SK-N-SH (cell line): ENCODE data around the gene NCF2. TPM values are rescaled to one million over a fixed set of nuclear protein-coding genes. Genes with fewer than 3 reads are reported as not detected.
A peak's percentile ranks its signal among the peaks of the same experiment; 100 is the strongest.

Experiments used
- EZH2phosphoT487 ChIP-seq: fragments of 200-600 bp; sonication (generic); IDR thresholded peaks from 2 replicates; pipeline ENCODE4 v1.6.1; 2017; ENCODE audit warnings: low read depth, mixed run types, mild to moderate bottlenecking, antibody characterized with exemption, moderate library complexity, borderline replicate concordance
- FOXJ3 ChIP-seq: sonication (generic); formaldehyde crosslinking; IDR thresholded peaks from 2 replicates; pipeline ENCODE4 v1.5.1; 2020; ENCODE audit warnings: mild to moderate bottlenecking, missing genetic modification reagents
- GABPA ChIP-seq: IDR thresholded peaks from 2 replicates; pipeline ENCODE4 v1.4.0; 2012; ENCODE audit warnings: low read depth, mild to moderate bottlenecking
- GATA2 ChIP-seq: sonication (generic); formaldehyde crosslinking; IDR thresholded peaks from 2 replicates; pipeline ENCODE4 v1.5.0; 2020; ENCODE audit warnings: mild to moderate bottlenecking, missing genetic modification reagents
- IRF3 ChIP-seq: fragments of 150-350 bp; IDR thresholded peaks from 2 replicates; pipeline ENCODE4 v1.6.1; 2016; ENCODE audit warnings: mild to moderate bottlenecking, low read depth, low read length
- MXI1 ChIP-seq: IDR thresholded peaks from 2 replicates; pipeline ENCODE4 v1.6.1; 2012; ENCODE audit warnings: mild to moderate bottlenecking, low read depth, low read length, improper control_type of control experiment
- NFIC ChIP-seq: IDR thresholded peaks from 2 replicates; pipeline ENCODE4 v1.4.0; 2012; ENCODE audit warnings: borderline replicate concordance
- NRF1 ChIP-seq: IDR thresholded peaks from 2 replicates; pipeline ENCODE4 v1.6.1; 2012; ENCODE audit warnings: low read depth, mild to moderate bottlenecking, low read length
- RAD21 ChIP-seq: IDR thresholded peaks from 2 replicates; pipeline ENCODE4 v1.6.1; 2012; ENCODE audit warnings: mild to moderate bottlenecking, low read length
- SIN3A ChIP-seq: IDR thresholded peaks from 2 replicates; pipeline ENCODE4 v1.6.1; 2012; ENCODE audit warnings: low read depth, mild to moderate bottlenecking, low read length, moderate library complexity, borderline replicate concordance
- TAF1 ChIP-seq: IDR thresholded peaks from 2 replicates; pipeline ENCODE4 v1.6.1; 2012; ENCODE audit warnings: low read depth, mild to moderate bottlenecking, low read length, moderate library complexity, borderline replicate concordance
- TCF12 ChIP-seq: IDR thresholded peaks from 2 replicates; pipeline ENCODE4 v1.4.0; 2012
- YY1 ChIP-seq: IDR thresholded peaks from 2 replicates; pipeline ENCODE4 v1.4.0; 2012; ENCODE audit warnings: low read depth, mild to moderate bottlenecking
- ZBTB33 ChIP-seq: IDR thresholded peaks from 2 replicates; pipeline ENCODE4 v1.4.0; 2012; ENCODE audit warnings: low read depth, borderline replicate concordance
- polyA plus RNA-seq, 3 experiments: library from polyadenylated mRNA; depleted of rRNA; stranded (reverse); fragments of >200 nt; gene quantifications; 2 replicates each; pipeline ENCODE4 v1.2.3, GENCODE V29; 2012
- TF ChIP-seq, protein P1 (sequence below): IDR thresholded peaks from 2 replicates; pipeline ENCODE4 v1.6.1; 2012; ENCODE audit warnings: mild to moderate bottlenecking, low read depth, low read length, moderate library complexity
- TF ChIP-seq, protein P2 (sequence below): IDR thresholded peaks from 2 replicates; pipeline ENCODE4 v1.4.0; 2012; ENCODE audit warnings: low read depth
- TF ChIP-seq, protein P3 (sequence below): IDR thresholded peaks from 2 replicates; pipeline ENCODE4; 2012

Gene NCF2
- polyA plus RNA-seq, 1 of the 3 experiments (the other 2 are of a cell fraction) = 2.0 TPM

DNA sequence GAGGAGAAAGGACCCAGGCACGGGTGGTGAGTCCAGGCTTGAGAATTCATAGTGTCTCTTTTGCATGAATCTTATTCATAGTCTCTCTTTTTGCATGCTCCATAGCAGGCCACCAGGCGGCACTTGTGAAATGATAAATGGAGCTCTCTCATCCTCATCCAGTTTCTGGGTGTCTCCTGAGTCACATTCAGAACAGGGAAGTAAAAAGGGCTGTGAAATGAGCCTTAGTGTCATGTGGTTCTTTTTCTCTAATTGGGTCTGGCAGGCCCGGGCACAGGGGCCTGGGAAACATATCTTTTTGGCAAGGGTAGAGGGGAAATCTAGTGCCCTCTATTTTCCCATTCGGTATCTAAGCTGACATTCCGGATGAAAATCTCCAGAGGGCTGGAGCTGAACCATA, 19.1 kb upstream of the NCF2 start (continued):
- TF ChIP-seq, protein P1, sequence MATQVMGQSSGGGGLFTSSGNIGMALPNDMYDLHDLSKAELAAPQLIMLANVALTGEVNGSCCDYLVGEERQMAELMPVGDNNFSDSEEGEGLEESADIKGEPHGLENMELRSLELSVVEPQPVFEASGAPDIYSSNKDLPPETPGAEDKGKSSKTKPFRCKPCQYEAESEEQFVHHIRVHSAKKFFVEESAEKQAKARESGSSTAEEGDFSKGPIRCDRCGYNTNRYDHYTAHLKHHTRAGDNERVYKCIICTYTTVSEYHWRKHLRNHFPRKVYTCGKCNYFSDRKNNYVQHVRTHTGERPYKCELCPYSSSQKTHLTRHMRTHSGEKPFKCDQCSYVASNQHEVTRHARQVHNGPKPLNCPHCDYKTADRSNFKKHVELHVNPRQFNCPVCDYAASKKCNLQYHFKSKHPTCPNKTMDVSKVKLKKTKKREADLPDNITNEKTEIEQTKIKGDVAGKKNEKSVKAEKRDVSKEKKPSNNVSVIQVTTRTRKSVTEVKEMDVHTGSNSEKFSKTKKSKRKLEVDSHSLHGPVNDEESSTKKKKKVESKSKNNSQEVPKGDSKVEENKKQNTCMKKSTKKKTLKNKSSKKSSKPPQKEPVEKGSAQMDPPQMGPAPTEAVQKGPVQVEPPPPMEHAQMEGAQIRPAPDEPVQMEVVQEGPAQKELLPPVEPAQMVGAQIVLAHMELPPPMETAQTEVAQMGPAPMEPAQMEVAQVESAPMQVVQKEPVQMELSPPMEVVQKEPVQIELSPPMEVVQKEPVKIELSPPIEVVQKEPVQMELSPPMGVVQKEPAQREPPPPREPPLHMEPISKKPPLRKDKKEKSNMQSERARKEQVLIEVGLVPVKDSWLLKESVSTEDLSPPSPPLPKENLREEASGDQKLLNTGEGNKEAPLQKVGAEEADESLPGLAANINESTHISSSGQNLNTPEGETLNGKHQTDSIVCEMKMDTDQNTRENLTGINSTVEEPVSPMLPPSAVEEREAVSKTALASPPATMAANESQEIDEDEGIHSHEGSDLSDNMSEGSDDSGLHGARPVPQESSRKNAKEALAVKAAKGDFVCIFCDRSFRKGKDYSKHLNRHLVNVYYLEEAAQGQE = 0 out of 2 replicates have a peak, but pooled peaks have one; percentile 15
- 0 out of 2 replicates have a peak, but pooled peaks have one; percentile 14 for TF ChIP-seq SIN3A
- TF ChIP-seq ZBTB33 = no peak
- TF ChIP-seq NFIC = peak; percentile 88
- no peak for TF ChIP-seq FOXJ3 (CRISPR knock-in tag)
- no peak; the same call in 1 of the 2 replicates for TF ChIP-seq TAF1
- TF ChIP-seq IRF3 = no peak
- TF ChIP-seq GATA2 (CRISPR knock-in tag) = no peak
- TF ChIP-seq RAD21 = peak; percentile 71
- no peak for TF ChIP-seq NRF1
- TF ChIP-seq EZH2phosphoT487 = no peak
- peak; percentile 21; the same call in 1 of the 2 replicates for TF ChIP-seq MXI1
- TF ChIP-seq, protein P2, sequence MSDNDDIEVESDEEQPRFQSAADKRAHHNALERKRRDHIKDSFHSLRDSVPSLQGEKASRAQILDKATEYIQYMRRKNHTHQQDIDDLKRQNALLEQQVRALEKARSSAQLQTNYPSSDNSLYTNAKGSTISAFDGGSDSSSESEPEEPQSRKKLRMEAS = no peak
- no peak for TF ChIP-seq GABPA
- TF ChIP-seq TCF12 = peak; percentile 91
- TF ChIP-seq, protein P3, sequence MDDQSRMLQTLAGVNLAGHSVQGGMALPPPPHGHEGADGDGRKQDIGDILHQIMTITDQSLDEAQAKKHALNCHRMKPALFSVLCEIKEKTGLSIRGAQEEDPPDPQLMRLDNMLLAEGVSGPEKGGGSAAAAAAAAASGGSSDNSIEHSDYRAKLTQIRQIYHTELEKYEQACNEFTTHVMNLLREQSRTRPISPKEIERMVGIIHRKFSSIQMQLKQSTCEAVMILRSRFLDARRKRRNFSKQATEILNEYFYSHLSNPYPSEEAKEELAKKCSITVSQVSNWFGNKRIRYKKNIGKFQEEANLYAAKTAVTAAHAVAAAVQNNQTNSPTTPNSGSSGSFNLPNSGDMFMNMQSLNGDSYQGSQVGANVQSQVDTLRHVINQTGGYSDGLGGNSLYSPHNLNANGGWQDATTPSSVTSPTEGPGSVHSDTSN = peak; percentile 91
- 0 out of 2 replicates have a peak, but pooled peaks have one; percentile 14 for TF ChIP-seq YY1
